SW 1271 (cell line): ENCODE measurements around the gene GAGE10.
A peak's percentile ranks its signal among the peaks of the same experiment; 100 is the strongest.

Experiments used
- DNase-seq, 2 experiments: peaks; one replicate each; lab custom pipeline; 2025; lab: John Stamatoyannopoulos, UW

GAGE10 gene, protein sequence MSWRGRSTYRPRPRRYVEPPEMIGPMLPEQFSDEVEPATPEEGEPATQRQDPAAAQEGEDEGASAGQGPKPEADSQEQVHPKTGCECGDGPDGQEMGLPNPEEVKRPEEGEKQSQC

DNA sequence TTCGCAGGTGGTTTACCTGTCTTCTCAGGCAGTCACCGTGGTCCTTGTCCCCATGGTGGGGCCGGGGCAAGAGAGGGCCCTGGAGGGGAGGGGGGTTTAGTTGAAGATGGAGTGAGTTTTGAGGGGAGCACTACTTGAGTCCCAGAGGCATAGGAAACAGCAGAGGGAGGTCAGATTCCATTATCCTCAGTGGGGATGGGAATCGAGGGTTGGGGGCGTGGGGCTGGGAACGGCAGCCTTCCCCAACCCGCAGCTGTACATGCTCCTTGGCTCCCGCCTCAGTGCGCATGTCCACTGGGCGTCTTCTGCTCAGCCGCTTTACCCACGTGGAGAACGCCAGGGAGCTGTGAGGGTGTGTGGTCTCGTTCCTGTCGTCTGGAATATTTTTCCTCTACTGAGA, at the start of gene GAGE10:
TSS of gene GAGE10 (plus strand) at position 301 of the 400 bp plus-strand sequence. CDS start 1,214 bp downstream, outside the sequence.
- no peak for DNase-seq

DNA sequence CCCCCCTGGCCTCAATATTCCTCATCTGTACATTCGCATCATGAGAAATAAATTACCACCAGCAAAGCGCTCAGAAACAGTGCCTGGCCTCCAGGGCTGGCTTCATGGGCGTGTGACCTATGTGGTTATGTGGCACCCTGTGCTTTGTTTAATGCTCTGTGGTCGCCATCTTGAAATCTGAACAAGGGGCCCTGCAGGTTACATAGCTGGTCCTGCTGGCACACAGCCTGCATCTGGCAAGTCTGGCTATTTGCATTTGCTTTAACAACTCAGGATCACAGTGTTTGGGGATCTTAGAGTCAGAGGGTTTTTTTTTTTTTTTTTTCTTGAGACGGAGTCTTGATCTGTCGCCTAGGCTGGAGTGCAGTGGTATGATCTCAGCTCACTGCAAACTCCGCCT, 48.8 kb upstream of the GAGE10 start:
- no peak for DNase-seq

DNA sequence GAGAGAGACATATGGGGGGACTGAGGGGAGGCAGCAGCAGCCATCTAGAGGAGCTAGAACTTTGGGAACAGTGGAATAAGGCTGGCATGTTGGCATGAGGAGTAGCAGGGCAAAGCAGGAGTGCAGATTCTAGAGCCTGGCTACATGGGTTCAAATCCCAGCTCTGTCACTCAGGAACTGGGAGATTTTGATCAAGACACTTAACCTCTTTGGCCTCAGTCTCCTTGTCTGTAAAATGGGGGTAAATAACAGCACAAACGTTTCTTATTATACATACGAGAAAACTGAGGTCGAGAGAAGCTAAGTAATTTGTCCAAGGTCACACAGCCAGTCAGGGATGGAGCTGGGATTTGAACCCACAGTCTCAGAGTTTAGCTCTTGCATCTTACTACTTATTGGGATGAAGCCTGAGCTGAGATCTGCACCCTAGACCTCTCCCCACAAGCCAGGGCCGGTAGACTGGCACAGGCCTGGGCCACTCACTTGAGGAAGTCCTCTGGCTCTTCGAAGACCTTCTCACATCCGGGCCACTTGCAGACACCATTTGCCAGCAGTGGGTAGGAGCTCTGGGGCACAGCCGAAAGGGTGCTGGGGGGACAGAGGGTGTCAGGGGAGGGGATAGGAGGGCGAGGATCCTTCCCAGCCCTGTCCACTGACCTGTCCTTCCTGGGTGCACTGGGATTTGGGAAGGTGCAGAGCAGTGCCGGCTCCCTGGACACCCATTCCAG, 47.0 kb upstream of the GAGE10 start:
- DNase-seq: no peak

- no peak for DNase-seq
Measured at GRCh38 chrX:49257074-49257790, 46.2 kb upstream of the GAGE10 start.

GRCh38 chrX:49257846-49258748, 45.3 kb upstream of the GAGE10 start:
- DNase-seq: no peak

GRCh38 chrX:49258749-49259124, 44.7 kb upstream of the GAGE10 start:
- DNase-seq: no peak

GRCh38 chrX:49260221-49260985, 43.0 kb upstream of the GAGE10 start:
- no peak for DNase-seq

- no peak for DNase-seq
Measured at GRCh38 chrX:49262603-49263002, 40.8 kb upstream of the GAGE10 start.

- no peak for DNase-seq
Measured at GRCh38 chrX:49263631-49264030, 39.8 kb upstream of the GAGE10 start.

GRCh38 chrX:49264460-49264859, 39.0 kb upstream of the GAGE10 start, which contains the start of gene FOXP3:
Gene FOXP3, minus strand, starts transcription at chrX:49264710. Its CDS starts 6,205 bp downstream, at chrX:49258505.
- DNase-seq: no peak

- no peak for DNase-seq
Measured at GRCh38 chrX:49266523-49267445, 36.7 kb upstream of the GAGE10 start.

- no peak for DNase-seq
Measured at GRCh38 chrX:49268702-49269009, 34.8 kb upstream of the GAGE10 start.

DNA sequence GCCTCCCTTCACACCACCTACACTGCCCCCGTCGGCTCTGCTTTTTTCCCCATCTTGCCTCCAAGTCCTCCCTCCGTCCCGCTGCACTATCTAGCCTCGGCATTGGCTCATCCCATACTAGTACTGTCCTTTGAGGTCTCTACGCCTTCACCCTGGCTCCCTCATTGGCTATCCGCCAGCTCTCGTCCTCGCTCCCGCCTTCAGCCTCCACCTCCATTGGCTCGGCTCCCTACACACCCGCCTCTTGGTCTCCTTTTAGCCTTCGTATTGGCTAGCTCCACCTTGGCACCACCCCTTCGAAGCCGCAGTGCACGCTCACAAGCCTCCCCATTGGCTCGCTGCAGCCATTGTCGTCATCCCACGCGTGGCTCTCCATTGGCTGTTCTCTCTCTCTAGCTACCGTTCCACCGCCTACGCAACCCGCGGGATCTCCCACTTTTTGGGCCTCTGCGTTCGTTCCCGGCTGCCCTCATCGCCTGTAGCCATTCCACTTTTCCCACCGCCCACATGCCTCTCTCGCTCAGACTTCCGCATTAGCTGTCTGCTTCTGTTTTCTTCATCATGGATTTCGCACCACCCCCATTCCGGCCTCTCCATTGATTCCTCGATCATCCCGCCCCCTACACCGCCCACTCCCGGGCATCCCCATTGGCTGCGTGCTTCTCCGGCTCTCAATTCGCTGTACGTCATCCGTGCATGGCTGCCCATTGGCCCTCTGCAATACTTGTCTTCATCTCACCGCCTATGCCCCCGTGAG, 34.3 kb upstream of the GAGE10 start:
- DNase-seq: peak; percentile 75 to 86

- DNase-seq: no peak
Measured at GRCh38 chrX:49269767-49270248, 33.6 kb upstream of the GAGE10 start, which contains the start of gene PPP1R3F. Gene PPP1R3F, plus strand, starts transcription at chrX:49269793. Its CDS starts 77 bp downstream, at chrX:49269870.

- no peak for DNase-seq
Measured at GRCh38 chrX:49270249-49270921, 33.1 kb upstream of the GAGE10 start.

GRCh38 chrX:49271341-49271740, 32.1 kb upstream of the GAGE10 start:
- DNase-seq: no peak

DNA sequence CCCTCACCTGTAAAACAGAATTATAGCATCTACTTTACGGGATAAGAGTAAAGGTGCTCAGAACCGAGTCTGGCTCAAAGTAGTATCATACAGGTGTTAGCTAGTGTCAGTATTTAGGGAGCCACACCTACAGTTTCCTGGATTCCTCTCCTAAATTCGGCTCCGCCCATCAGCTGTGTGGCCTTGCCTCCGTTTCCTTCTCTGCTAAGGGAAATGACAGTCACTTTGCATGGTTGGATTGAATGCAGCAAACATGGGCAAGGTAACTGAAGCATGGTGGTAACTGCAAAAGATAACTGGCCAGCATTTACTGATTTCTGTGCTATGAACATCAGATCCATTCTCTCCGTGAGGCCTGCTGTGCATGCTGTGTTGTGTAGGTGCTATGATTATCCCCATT, 31.0 kb upstream of the GAGE10 start:
- DNase-seq: no peak

- DNase-seq: no peak
Measured at GRCh38 chrX:49273181-49273727, 30.2 kb upstream of the GAGE10 start.

DNA sequence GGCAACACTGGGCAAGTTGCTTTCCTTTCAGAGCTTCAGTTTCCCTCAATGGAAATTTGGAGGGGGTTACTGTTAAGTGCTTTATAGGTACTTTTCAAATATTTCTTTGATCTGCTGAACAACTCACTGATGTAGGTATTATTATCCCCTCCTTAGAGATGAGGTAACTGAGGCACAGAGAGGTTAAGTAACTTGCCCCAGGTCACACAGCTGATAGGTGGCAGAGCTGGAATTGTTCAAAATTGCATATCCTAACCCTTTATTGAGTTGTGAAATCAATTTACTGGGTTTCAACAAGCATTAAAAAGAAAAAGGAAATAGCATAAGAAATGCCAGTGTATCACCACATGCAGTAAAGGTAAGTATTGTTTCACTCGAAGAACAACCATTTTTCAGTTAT, 27.2 kb upstream of the GAGE10 start:
- DNase-seq: no peak
